Measurements from ENCODE around the gene HDAC6.
A peak's percentile ranks its signal among the peaks of the same experiment; 100 is the strongest.

Gene HDAC6

GRCh38 chrX:48785540-48786214, 16.2 kb upstream of the HDAC6 start:
- H3K9me3 Mint-ChIP-seq, result no peaks in the 10 kb centered on the region
- no peak overlapping the region for H3K27ac Mint-ChIP-seq
- H3K36me3 Mint-ChIP-seq, result no peaks in the 10 kb centered on the region
- H3K27me3 Mint-ChIP-seq, result no peaks in the 10 kb centered on the region
- H3K4me1 Mint-ChIP-seq, result peaks cover 7% of the 10 kb centered on the region
- no peak overlapping the region for H3K4me3 Mint-ChIP-seq

- H3K27me3 Mint-ChIP-seq, result no peaks in the 10 kb centered on the region
- no peaks in the 10 kb centered on the region for H3K36me3 Mint-ChIP-seq
- no peak within 1 kb of the TSS for H3K27ac Mint-ChIP-seq
- no peak within 1 kb of the TSS for H3K4me3 Mint-ChIP-seq
- H3K9me3 Mint-ChIP-seq, result no peaks in the 10 kb centered on the region
- H3K4me1 Mint-ChIP-seq, result peaks cover 7% of the 10 kb centered on the region
Observed at GRCh38 chrX:48786341-48786800, 15.5 kb upstream of the HDAC6 start, which contains the start of gene GATA1. Gene GATA1 (plus strand): TSS chrX:48786590. CDS start chrX:48791110, 4,520 bp downstream.

- H3K27ac Mint-ChIP-seq, result no peak overlapping the region
- H3K27me3 Mint-ChIP-seq, result no peaks in the 10 kb centered on the region
- peaks cover 7% of the 10 kb centered on the region for H3K4me1 Mint-ChIP-seq
- H3K36me3 Mint-ChIP-seq, result no peaks in the 10 kb centered on the region
- H3K4me3 Mint-ChIP-seq, result no peak overlapping the region
- H3K9me3 Mint-ChIP-seq, result no peaks in the 10 kb centered on the region
Observed at GRCh38 chrX:48786825-48787504, 14.9 kb upstream of the HDAC6 start.

- Mint-ChIP-seq H3K36me3 (no peaks in the 10 kb centered on the region), H3K4me3 (no peak overlapping the region), H3K4me1 (peaks cover 7% of the 10 kb centered on the region), H3K27ac (no peak overlapping the region), H3K27me3 (no peaks in the 10 kb centered on the region), H3K9me3 (no peaks in the 10 kb centered on the region)
Observed at GRCh38 chrX:48787505-48788443, 14.1 kb upstream of the HDAC6 start.

GRCh38 chrX:48789366-48790220, 12.3 kb upstream of the HDAC6 start:
- no peaks in the 10 kb centered on the region for H3K36me3 Mint-ChIP-seq
- no peak overlapping the region for H3K27ac Mint-ChIP-seq
- H3K9me3 Mint-ChIP-seq, result no peaks in the 10 kb centered on the region
- peaks cover 7% of the 10 kb centered on the region for H3K4me1 Mint-ChIP-seq
- H3K27me3 Mint-ChIP-seq, result no peaks in the 10 kb centered on the region
- H3K4me3 Mint-ChIP-seq, result no peak overlapping the region

- Mint-ChIP-seq H3K27me3 (no peaks in the 10 kb centered on the region), H3K27ac (no peak overlapping the region), H3K9me3 (no peaks in the 10 kb centered on the region), H3K36me3 (no peaks in the 10 kb centered on the region), H3K4me3 (no peak overlapping the region), H3K4me1 (peaks cover 7% of the 10 kb centered on the region)
Observed at GRCh38 chrX:48790477-48790876, 11.4 kb upstream of the HDAC6 start.

- H3K27ac Mint-ChIP-seq, result no peak overlapping the region
- no peak overlapping the region for H3K4me3 Mint-ChIP-seq
- peaks cover 7% of the 10 kb centered on the region for H3K4me1 Mint-ChIP-seq
- H3K27me3 Mint-ChIP-seq, result no peaks in the 10 kb centered on the region
- H3K36me3 Mint-ChIP-seq, result no peaks in the 10 kb centered on the region
- H3K9me3 Mint-ChIP-seq, result no peaks in the 10 kb centered on the region
Observed at GRCh38 chrX:48791063-48791820, 10.6 kb upstream of the HDAC6 start.

GRCh38 chrX:48792219-48792618, 9.6 kb upstream of the HDAC6 start:
- Mint-ChIP-seq H3K27ac (no peak overlapping the region), H3K4me3 (no peak overlapping the region), H3K4me1 (peaks cover 7% of the 10 kb centered on the region), H3K27me3 (no peaks in the 10 kb centered on the region), H3K36me3 (no peaks in the 10 kb centered on the region), H3K9me3 (no peaks in the 10 kb centered on the region)

- Mint-ChIP-seq H3K9me3 (no peaks in the 10 kb centered on the region), H3K36me3 (no peaks in the 10 kb centered on the region), H3K4me3 (no peak overlapping the region), H3K27me3 (no peaks in the 10 kb centered on the region), H3K27ac (no peak overlapping the region), H3K4me1 (peaks cover 7% of the 10 kb centered on the region)
Observed at GRCh38 chrX:48793935-48794334, 7.9 kb upstream of the HDAC6 start.

GRCh38 chrX:48794340-48794910, 7.4 kb upstream of the HDAC6 start:
- no peaks in the 10 kb centered on the region for H3K36me3 Mint-ChIP-seq
- no peak overlapping the region for H3K27ac Mint-ChIP-seq
- no peak overlapping the region for H3K4me3 Mint-ChIP-seq
- H3K27me3 Mint-ChIP-seq, result no peaks in the 10 kb centered on the region
- no peaks in the 10 kb centered on the region for H3K9me3 Mint-ChIP-seq
- peaks cover 6% of the 10 kb centered on the region for H3K4me1 Mint-ChIP-seq

GRCh38 chrX:48794911-48795515, 6.9 kb upstream of the HDAC6 start:
- H3K4me3 Mint-ChIP-seq, result no peak overlapping the region
- H3K36me3 Mint-ChIP-seq, result no peaks in the 10 kb centered on the region
- H3K27me3 Mint-ChIP-seq, result no peaks in the 10 kb centered on the region
- H3K9me3 Mint-ChIP-seq, result no peaks in the 10 kb centered on the region
- no peak overlapping the region for H3K27ac Mint-ChIP-seq
- peaks cover under 1% of the 10 kb centered on the region for H3K4me1 Mint-ChIP-seq

GRCh38 chrX:48798318-48798717, 3.5 kb upstream of the HDAC6 start:
- no peak overlapping the region for H3K4me3 Mint-ChIP-seq
- peaks cover 14% of the 10 kb centered on the region for H3K4me1 Mint-ChIP-seq
- H3K36me3 Mint-ChIP-seq, result no peaks in the 10 kb centered on the region
- H3K27me3 Mint-ChIP-seq, result no peaks in the 10 kb centered on the region
- H3K9me3 Mint-ChIP-seq, result no peaks in the 10 kb centered on the region
- no peak overlapping the region for H3K27ac Mint-ChIP-seq

GRCh38 chrX:48800574-48801279, 1.1 kb upstream of the HDAC6 start:
- Mint-ChIP-seq H3K4me3 (peak overlapping the region; percentile 96), H3K27me3 (no peaks in the 10 kb centered on the region), H3K36me3 (peaks cover 6% of the 10 kb centered on the region), H3K27ac (peak overlapping the region; percentile 95), H3K4me1 (peaks cover 21% of the 10 kb centered on the region), H3K9me3 (no peaks in the 10 kb centered on the region)

Data from activated naive CD4-positive, alpha-beta T cell treated with anti-CD3 and anti-CD28 coated beads, Interleukin-2, amount 50 U/mL, for 24 hours (primary cell).